ENCODE data around the gene TPCN1.

The TPCN1 gene

GRCh38 chr12:113347892-113348291 lies 126.6 kb downstream of the TPCN1 start:
- H3K9me3 ChIP-seq (ENCODE audit: severe bottlenecking): no peaks in the 10 kb centered on the region
- no peak overlapping the region for H3K27ac ChIP-seq (ENCODE audit: poor library complexity, severe bottlenecking)
- no peak overlapping the region for H3K4me3 ChIP-seq (ENCODE audit: severe bottlenecking)
- DNase-seq (ENCODE audit: low spot score) (no peak), ATAC-seq (ENCODE audit: low read depth) (no peak)
- TF ChIP-seq CTCF (IDR thresholded peaks at IDR 0.05; ENCODE audit: poor library complexity, severe bottlenecking): no peak
- no peaks in the 10 kb centered on the region for H3K27me3 ChIP-seq (ENCODE audit: insufficient read depth, poor library complexity, severe bottlenecking)
- H3K4me1 ChIP-seq (ENCODE audit: insufficient read depth, poor library complexity, severe bottlenecking): no peaks in the 10 kb centered on the region
- no peaks in the 10 kb centered on the region for H3K36me3 ChIP-seq (ENCODE audit: low read depth)

All from RWPE2 (cell line).